ENCODE data around the gene GALM. TPM values are rescaled to one million over a fixed set of nuclear protein-coding genes. Genes with fewer than 3 reads are reported as not detected.

Gene GALM
- total and polyA plus RNA-seq, 10 donors, result 5.2 to 22.7 (median 7.6) TPM

DNA sequence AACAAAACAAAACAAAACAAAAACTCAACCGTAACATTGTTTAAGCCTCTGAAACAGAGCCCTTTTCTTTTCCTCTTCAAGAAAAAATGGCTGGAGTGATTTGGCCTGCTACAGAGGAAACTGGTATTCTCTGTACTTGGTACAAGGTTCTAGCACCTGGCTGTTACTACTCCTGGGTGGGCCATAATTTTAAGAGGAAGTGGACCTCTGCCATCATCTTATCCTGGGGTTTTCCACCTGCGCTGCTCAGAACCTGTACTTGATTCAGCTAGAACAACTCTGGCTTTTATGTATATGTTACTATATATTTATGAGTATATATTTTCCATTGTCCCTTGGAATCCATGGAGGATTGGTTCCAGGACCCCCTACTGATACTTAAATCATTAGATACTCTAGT lies 62.8 kb downstream of the GALM start:
- intact Hi-C loops (cut with DNase I; ENCODE audit: low total_unique reads), result no loop called here
- H3K4me3 ChIP-seq, result no peak overlapping the region
- no peak for DNase-seq
- H3K4me1 ChIP-seq, result peaks cover 0 to 4% (median 0%) of the 10 kb centered on the region in 6 donors
- TF ChIP-seq POLR2A (IDR thresholded peaks at IDR 0.05) (no peak), POLR2AphosphoS5 (IDR thresholded peaks at IDR 0.05) (no peak)
- TF ChIP-seq, protein P1, sequence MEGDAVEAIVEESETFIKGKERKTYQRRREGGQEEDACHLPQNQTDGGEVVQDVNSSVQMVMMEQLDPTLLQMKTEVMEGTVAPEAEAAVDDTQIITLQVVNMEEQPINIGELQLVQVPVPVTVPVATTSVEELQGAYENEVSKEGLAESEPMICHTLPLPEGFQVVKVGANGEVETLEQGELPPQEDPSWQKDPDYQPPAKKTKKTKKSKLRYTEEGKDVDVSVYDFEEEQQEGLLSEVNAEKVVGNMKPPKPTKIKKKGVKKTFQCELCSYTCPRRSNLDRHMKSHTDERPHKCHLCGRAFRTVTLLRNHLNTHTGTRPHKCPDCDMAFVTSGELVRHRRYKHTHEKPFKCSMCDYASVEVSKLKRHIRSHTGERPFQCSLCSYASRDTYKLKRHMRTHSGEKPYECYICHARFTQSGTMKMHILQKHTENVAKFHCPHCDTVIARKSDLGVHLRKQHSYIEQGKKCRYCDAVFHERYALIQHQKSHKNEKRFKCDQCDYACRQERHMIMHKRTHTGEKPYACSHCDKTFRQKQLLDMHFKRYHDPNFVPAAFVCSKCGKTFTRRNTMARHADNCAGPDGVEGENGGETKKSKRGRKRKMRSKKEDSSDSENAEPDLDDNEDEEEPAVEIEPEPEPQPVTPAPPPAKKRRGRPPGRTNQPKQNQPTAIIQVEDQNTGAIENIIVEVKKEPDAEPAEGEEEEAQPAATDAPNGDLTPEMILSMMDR (IDR thresholded peaks at IDR 0.05 in 8 of 11, conservative IDR thresholded peaks at IDR 0.05 in 3 of 11), result no peak
- WGBS, 5 donors, result 0 to 89% (median 56%) methylated on average over 2 of the region's 2 CpGs
- H3K27ac ChIP-seq, result no peak overlapping the region
- H3K36me3 ChIP-seq, result peaks cover 3 to 46% (median 30%) of the 10 kb centered on the region in 6 donors
- no peaks in the 10 kb centered on the region for H3K9me3 ChIP-seq
- H3K27me3 ChIP-seq (replicated peaks in 1 of 7), result no peaks in the 10 kb centered on the region

DNA sequence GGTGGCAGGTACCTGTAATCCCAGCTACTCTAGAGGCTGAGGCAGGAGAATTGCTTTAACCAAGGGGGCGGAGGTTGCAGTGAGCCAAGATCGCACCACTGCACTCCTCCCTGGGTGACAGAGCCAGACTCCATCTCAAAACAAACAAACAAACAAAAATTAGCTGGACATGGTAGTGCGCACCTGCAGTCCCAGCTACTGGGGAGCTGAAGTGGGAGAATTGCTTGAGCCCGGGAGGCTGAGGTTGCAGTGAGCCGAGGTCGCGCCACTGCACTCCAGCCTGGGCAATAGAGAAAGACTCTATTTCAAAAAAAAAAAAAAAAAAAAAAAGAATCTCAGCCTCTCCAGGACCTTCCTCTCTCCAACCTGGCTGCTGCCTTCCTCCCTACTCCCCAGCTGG lies 65.2 kb downstream of the GALM start:
- H3K27ac ChIP-seq, result no peak overlapping the region
- peaks cover 3 to 59% (median 31%) of the 10 kb centered on the region in 6 donors for H3K36me3 ChIP-seq
- WGBS, 5 donors, result 96 to 99% (median 97%) methylated on average over 7 of the region's 7 CpGs
- H3K27me3 ChIP-seq (replicated peaks in 1 of 7), result no peaks in the 10 kb centered on the region
- intact Hi-C loops (cut with DNase I; ENCODE audit: low total_unique reads), result loop anchor here (5.0 to 10.0 kb wide), 2 partner anchors 149 to 406 kb away; no protein-coding TSS in a partner anchor
- H3K4me1 ChIP-seq, result peaks cover 0 to 26% (median 8%) of the 10 kb centered on the region in 6 donors
- H3K9me3 ChIP-seq, result no peaks in the 10 kb centered on the region
- no peak overlapping the region for H3K4me3 ChIP-seq
- DNase-seq, result no peak
- TF ChIP-seq, protein P1 (IDR thresholded peaks at IDR 0.05 in 8 of 11, conservative IDR thresholded peaks at IDR 0.05 in 3 of 11), result no peak
- TF ChIP-seq POLR2A (IDR thresholded peaks at IDR 0.05), result no peak
- TF ChIP-seq POLR2AphosphoS5 (IDR thresholded peaks at IDR 0.05), result no peak

DNA sequence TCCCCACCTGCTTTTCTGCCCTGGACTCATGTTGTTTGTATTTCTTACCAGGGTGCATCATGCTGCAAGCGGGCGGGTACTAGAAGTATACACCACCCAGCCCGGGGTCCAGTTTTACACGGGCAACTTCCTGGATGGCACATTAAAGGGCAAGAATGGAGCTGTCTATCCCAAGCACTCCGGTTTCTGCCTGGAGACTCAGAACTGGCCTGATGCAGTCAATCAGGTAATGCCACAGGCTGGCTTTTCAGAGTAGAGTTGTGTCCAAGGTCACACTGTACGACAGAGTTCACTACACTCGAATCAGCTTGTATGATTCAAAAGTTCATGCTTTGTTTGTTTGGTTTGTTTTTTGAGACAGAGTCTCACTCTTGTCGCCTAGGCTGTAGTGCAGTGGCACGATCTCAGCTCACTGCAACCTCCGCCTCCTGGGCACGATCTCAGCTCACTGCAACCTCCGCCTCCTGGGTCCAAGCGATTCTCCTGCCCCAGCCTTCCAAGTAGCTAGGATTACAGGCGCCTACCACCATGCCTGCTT lies 65.8 kb downstream of the GALM start:
- 95% methylated on average over 14 of the region's 14 CpGs for WGBS, 5 donors
- Histone ChIP-seq H3K4me1 (peaks cover 0 to 33% (median 11%) of the 10 kb centered on the region in 6 donors), H3K27ac (no peak overlapping the region), H3K9me3 (no peaks in the 10 kb centered on the region), H3K36me3 (peaks cover 3 to 63% (median 31%) of the 10 kb centered on the region in 6 donors), H3K27me3 (replicated peaks in 1 of 7) (no peaks in the 10 kb centered on the region), H3K4me3 (no peak overlapping the region)
- intact Hi-C loops (cut with DNase I; ENCODE audit: low total_unique reads), result loop anchor here (5.0 to 10.0 kb wide), 2 partner anchors 149 to 407 kb away; no protein-coding TSS in a partner anchor
- DNase-seq, result peak; percentile 32
- TF ChIP-seq POLR2A (IDR thresholded peaks at IDR 0.05), result no peak
- TF ChIP-seq, protein P1 (IDR thresholded peaks at IDR 0.05 in 8 of 11, conservative IDR thresholded peaks at IDR 0.05 in 3 of 11), result no peak
- no peak for TF ChIP-seq POLR2AphosphoS5 (IDR thresholded peaks at IDR 0.05)

DNA sequence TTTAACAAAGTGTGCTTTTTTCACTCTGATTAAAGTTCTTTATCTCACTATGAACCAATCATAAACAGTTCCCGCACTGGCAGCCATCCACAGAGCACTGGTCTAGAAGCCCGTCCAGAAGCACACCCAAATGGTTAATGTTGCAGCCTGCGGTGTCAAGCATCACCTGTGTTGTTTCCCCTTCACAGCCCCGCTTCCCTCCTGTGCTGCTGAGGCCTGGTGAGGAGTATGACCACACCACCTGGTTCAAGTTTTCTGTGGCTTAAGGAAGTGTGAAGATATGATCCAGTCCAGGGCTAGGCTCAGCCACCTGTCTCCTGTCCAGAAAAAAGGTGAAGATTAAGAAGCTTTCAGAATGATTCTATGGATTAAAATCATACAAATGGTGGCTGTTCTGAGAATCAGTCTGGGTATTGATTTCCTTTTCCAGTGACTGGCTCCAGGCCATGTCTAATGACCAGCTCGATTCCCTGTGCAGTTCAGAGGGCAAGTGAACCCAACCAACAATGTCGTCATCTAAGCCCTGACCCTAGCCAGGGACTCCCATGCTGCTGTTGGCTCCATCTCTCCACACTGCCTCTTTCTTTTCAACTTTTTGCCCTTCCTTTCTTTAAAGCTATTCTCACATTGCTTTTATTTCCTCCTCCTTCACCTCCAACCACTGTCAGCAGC lies 67.5 kb downstream of the GALM start:
- Histone ChIP-seq H3K27ac (no peak overlapping the region), H3K4me1 (peaks cover 3 to 50% (median 24%) of the 10 kb centered on the region in 6 donors), H3K27me3 (replicated peaks in 1 of 7) (no peaks in the 10 kb centered on the region), H3K4me3 (no peak overlapping the region), H3K9me3 (no peaks in the 10 kb centered on the region), H3K36me3 (peaks cover 3 to 77% (median 31%) of the 10 kb centered on the region in 6 donors)
- no peak for DNase-seq
- WGBS, 5 donors, result 83 to 92% (median 88%) methylated on average over 6 of the region's 6 CpGs
- TF ChIP-seq, protein P1 (IDR thresholded peaks at IDR 0.05 in 8 of 11, conservative IDR thresholded peaks at IDR 0.05 in 3 of 11), result no peak
- TF ChIP-seq POLR2AphosphoS5 (IDR thresholded peaks at IDR 0.05), result peak in 1 of 3 donors; percentile 9
- intact Hi-C loops (cut with DNase I; ENCODE audit: low total_unique reads), result loop anchor here (5.0 to 10.0 kb wide), 2 partner anchors 151 to 409 kb away; no protein-coding TSS in a partner anchor

All from spleen (tissue), 11 donors.